ENCODE measurements around the gene NCAPG2. TPM values are rescaled to one million over a fixed set of nuclear protein-coding genes. Genes with fewer than 3 reads are reported as not detected.

The NCAPG2 gene
- polyA plus RNA-seq, 1 donor from 2014 or later: 8.3 TPM

DNA sequence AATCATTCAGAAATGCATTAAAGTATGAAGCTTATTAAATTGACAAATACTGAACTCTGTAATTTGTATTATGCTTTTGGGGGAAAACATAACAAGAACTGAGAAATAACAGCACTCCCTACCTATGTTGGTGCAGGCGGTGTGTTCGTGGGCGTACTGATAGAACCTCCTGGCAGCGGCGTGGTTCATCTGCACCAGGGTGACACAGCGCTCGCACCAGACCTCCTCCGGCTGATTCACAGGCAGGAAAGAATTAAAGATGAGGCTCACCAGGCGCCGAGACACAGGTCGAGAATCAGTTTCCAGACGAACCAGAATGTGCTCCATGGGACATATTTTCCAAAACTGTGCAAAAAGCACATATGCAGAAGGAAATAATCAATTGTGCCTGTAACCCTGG lies 40.2 kb downstream of the NCAPG2 start:
- H3F3A ChIP-seq (ENCODE audit: insufficient read depth, low read length, poor library complexity, severe bottlenecking): no peaks in the 10 kb centered on the region
- no peaks in the 10 kb centered on the region for H3K9me2 ChIP-seq (ENCODE audit: insufficient read depth, low read length)
- no peaks in the 10 kb centered on the region for H4K20me1 ChIP-seq (ENCODE audit: insufficient read depth)
- TF ChIP-seq SMC3 (conservative IDR thresholded peaks at IDR 0.05; ENCODE audit: poor library complexity): no peak
- no peak for TF ChIP-seq POLR2AphosphoS5 (IDR thresholded peaks at IDR 0.05)
- TF ChIP-seq EZH2 (IDR thresholded peaks at IDR 0.05; ENCODE audit: borderline replicate concordance, insufficient read depth, low read length, poor library complexity, severe bottlenecking): no peak
- no peak for TF ChIP-seq MXI1 (conservative IDR thresholded peaks at IDR 0.05; ENCODE audit: poor library complexity, severe bottlenecking)
- TF ChIP-seq RAD21 (conservative IDR thresholded peaks at IDR 0.05): no peak
- no peak overlapping the region for H2AFZ ChIP-seq (ENCODE audit: low read depth, low read length)
- no peak overlapping the region for H3K4me2 ChIP-seq (ENCODE audit: low read length)
- no peaks in the 10 kb centered on the region for H3K36me3 ChIP-seq (ENCODE audit: insufficient read depth, low read length)
- no peak overlapping the region for H3K4me3 ChIP-seq (ENCODE audit: low read length)
- no peaks in the 10 kb centered on the region for H3K79me2 ChIP-seq (replicated peaks; ENCODE audit: insufficient read depth, low read length)
- no peaks in the 10 kb centered on the region for H3K9me3 ChIP-seq (ENCODE audit: low read length)
- H3K27me3 ChIP-seq (ENCODE audit: insufficient read depth, low read depth, low read length): no peaks in the 10 kb centered on the region
- no peak overlapping the region for H3K27ac ChIP-seq (ENCODE audit: low read length)
- H3K9ac ChIP-seq (ENCODE audit: low read length): no peak overlapping the region

DNA sequence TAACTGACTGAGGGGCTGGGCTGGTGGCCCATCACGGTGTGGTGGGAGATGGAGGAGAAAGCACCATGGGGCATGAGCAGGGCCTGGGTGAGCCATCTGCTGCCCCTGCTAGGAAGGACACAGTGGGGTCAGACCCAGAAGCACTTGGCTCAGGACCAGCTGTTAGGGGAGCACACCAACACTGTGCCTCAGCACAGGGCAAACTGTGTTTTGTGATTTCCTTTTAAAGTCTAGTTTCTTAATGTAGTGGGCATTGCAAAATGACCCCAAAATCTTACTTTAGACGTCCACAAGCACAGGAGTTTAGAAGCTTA lies 41.2 kb downstream of the NCAPG2 start:
- Histone ChIP-seq H3K4me3 (ENCODE audit: low read length) (no peak overlapping the region), H3K27me3 (ENCODE audit: insufficient read depth, low read depth, low read length) (no peaks in the 10 kb centered on the region), H3K9me2 (ENCODE audit: insufficient read depth, low read length) (no peaks in the 10 kb centered on the region), H3K36me3 (ENCODE audit: insufficient read depth, low read length) (no peaks in the 10 kb centered on the region), H3K27ac (ENCODE audit: low read length) (no peak overlapping the region), H4K20me1 (ENCODE audit: insufficient read depth) (no peaks in the 10 kb centered on the region), H3K4me2 (ENCODE audit: low read length) (no peak overlapping the region), H3K9ac (ENCODE audit: low read length) (no peak overlapping the region), H3F3A (ENCODE audit: insufficient read depth, low read length, poor library complexity, severe bottlenecking) (no peaks in the 10 kb centered on the region), H2AFZ (ENCODE audit: low read depth, low read length) (no peak overlapping the region), H3K79me2 (replicated peaks; ENCODE audit: insufficient read depth, low read length) (no peaks in the 10 kb centered on the region), H3K9me3 (ENCODE audit: low read length) (no peaks in the 10 kb centered on the region)
- no peak for TF ChIP-seq RAD21 (conservative IDR thresholded peaks at IDR 0.05)
- TF ChIP-seq TAF1 (IDR thresholded peaks at IDR 0.05; ENCODE audit: low read depth): no peak
- no peak for TF ChIP-seq SMC3 (conservative IDR thresholded peaks at IDR 0.05; ENCODE audit: poor library complexity)
- TF ChIP-seq, protein P1, sequence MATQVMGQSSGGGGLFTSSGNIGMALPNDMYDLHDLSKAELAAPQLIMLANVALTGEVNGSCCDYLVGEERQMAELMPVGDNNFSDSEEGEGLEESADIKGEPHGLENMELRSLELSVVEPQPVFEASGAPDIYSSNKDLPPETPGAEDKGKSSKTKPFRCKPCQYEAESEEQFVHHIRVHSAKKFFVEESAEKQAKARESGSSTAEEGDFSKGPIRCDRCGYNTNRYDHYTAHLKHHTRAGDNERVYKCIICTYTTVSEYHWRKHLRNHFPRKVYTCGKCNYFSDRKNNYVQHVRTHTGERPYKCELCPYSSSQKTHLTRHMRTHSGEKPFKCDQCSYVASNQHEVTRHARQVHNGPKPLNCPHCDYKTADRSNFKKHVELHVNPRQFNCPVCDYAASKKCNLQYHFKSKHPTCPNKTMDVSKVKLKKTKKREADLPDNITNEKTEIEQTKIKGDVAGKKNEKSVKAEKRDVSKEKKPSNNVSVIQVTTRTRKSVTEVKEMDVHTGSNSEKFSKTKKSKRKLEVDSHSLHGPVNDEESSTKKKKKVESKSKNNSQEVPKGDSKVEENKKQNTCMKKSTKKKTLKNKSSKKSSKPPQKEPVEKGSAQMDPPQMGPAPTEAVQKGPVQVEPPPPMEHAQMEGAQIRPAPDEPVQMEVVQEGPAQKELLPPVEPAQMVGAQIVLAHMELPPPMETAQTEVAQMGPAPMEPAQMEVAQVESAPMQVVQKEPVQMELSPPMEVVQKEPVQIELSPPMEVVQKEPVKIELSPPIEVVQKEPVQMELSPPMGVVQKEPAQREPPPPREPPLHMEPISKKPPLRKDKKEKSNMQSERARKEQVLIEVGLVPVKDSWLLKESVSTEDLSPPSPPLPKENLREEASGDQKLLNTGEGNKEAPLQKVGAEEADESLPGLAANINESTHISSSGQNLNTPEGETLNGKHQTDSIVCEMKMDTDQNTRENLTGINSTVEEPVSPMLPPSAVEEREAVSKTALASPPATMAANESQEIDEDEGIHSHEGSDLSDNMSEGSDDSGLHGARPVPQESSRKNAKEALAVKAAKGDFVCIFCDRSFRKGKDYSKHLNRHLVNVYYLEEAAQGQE (IDR thresholded peaks at IDR 0.05; ENCODE audit: borderline replicate concordance): no peak
- TF ChIP-seq, protein P2, sequence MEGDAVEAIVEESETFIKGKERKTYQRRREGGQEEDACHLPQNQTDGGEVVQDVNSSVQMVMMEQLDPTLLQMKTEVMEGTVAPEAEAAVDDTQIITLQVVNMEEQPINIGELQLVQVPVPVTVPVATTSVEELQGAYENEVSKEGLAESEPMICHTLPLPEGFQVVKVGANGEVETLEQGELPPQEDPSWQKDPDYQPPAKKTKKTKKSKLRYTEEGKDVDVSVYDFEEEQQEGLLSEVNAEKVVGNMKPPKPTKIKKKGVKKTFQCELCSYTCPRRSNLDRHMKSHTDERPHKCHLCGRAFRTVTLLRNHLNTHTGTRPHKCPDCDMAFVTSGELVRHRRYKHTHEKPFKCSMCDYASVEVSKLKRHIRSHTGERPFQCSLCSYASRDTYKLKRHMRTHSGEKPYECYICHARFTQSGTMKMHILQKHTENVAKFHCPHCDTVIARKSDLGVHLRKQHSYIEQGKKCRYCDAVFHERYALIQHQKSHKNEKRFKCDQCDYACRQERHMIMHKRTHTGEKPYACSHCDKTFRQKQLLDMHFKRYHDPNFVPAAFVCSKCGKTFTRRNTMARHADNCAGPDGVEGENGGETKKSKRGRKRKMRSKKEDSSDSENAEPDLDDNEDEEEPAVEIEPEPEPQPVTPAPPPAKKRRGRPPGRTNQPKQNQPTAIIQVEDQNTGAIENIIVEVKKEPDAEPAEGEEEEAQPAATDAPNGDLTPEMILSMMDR (IDR thresholded peaks at IDR 0.05; ENCODE audit: poor library complexity, severe bottlenecking): no peak
- no peak for TF ChIP-seq EP300 (conservative IDR thresholded peaks at IDR 0.05; ENCODE audit: poor library complexity, severe bottlenecking)
- TF ChIP-seq EZH2 (IDR thresholded peaks at IDR 0.05; ENCODE audit: borderline replicate concordance, insufficient read depth, low read length, poor library complexity, severe bottlenecking): no peak
- TF ChIP-seq MXI1 (conservative IDR thresholded peaks at IDR 0.05; ENCODE audit: poor library complexity, severe bottlenecking): no peak
- no peak for TF ChIP-seq POLR2AphosphoS5 (IDR thresholded peaks at IDR 0.05)
